Brain microvascular endothelial cell (primary cell): ENCODE results near the gene TFDP3.

ENCODE experiments used
- DNase-seq: peaks from one replicate; pipeline ENCODE4 v3.0.0-alpha.2; 2020
- H3K27ac ChIP-seq: fragments of 250-450 bp; sonication (Bioruptor Pico); 2 replicates; pipeline ENCODE4 v1.5.1; 2020; ENCODE audit warnings: mild to moderate bottlenecking, moderate library complexity
- H3K27me3 ChIP-seq: fragments of 250-450 bp; sonication (Bioruptor Pico); replicated peaks from 2 replicates; pipeline ENCODE4 v1.5.1; 2020; ENCODE audit warnings: mild to moderate bottlenecking
- H3K36me3 ChIP-seq: fragments of 250-450 bp; sonication (Bioruptor Pico); replicated peaks from 2 replicates; pipeline ENCODE4 v1.5.1; 2020; ENCODE audit warnings: mild to moderate bottlenecking
- H3K4me3 ChIP-seq: 2 replicates; pipeline ENCODE4 v1.5.1; 2011; ENCODE audit warnings: low read depth, mild to moderate bottlenecking, control low read depth, low read length, moderate library complexity
- in situ Hi-C: cut with HindIII; loops from 2 replicates; pipeline ENCODE4 v1.10.0; 2017; ENCODE audit warnings: low sequenced_read_pairs, low pct_ligation_motif_present
- TF ChIP-seq, protein P1 (sequence below): IDR thresholded peaks from 2 replicates; pipeline ENCODE4 v1.5.1; 2011; ENCODE audit warnings: low read depth, mild to moderate bottlenecking, moderate library complexity, low read length, control low read depth, inconsistent platforms; ENCODE audit errors: missing control alignments

TFDP3 gene

DNA sequence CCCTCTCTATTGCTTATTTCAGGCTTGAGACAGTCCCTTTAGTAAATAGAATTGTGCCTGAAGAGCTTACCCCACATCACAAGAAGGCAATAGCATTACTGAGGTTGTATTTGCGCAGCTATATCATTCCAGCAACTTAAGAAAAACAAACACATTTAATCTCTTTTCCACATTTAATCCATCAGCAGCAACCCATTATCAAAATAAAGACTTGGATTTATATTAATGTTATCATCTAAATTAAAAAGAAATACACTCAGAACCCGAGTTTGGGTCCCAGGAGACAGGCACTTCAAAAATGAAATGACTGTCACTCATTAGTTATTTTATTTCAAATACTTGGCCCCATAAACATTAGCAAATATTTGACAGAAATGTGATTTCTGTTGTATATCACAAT is 10.4 kb downstream of the TFDP3 start:
- Histone ChIP-seq H3K27ac (no peak overlapping the region), H3K36me3 (no peaks in the 10 kb centered on the region), H3K27me3 (no peaks in the 10 kb centered on the region), H3K4me3 (no peak overlapping the region)
- TF ChIP-seq, protein P1, sequence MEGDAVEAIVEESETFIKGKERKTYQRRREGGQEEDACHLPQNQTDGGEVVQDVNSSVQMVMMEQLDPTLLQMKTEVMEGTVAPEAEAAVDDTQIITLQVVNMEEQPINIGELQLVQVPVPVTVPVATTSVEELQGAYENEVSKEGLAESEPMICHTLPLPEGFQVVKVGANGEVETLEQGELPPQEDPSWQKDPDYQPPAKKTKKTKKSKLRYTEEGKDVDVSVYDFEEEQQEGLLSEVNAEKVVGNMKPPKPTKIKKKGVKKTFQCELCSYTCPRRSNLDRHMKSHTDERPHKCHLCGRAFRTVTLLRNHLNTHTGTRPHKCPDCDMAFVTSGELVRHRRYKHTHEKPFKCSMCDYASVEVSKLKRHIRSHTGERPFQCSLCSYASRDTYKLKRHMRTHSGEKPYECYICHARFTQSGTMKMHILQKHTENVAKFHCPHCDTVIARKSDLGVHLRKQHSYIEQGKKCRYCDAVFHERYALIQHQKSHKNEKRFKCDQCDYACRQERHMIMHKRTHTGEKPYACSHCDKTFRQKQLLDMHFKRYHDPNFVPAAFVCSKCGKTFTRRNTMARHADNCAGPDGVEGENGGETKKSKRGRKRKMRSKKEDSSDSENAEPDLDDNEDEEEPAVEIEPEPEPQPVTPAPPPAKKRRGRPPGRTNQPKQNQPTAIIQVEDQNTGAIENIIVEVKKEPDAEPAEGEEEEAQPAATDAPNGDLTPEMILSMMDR = no peak
- DNase-seq = no peak
- in situ Hi-C loops = no loop called here

DNA sequence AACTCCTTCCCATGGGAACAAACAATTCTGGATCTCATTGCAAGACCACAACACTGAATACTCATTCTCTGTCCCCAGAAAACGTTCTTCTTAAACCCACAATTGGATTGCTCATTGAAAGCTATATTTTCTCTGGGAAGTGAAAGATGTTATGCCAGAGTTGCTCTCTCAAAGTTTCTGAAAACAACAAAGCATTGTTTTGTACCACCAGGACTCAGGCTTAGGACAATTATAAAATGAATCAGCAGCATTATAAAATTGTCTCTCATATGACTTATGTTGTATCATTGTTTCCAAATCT is 26.5 kb downstream of the TFDP3 start:
- in situ Hi-C loops = no loop called here
- TF ChIP-seq, protein P1 = no peak
- Histone ChIP-seq H3K27ac (no peak overlapping the region), H3K27me3 (no peaks in the 10 kb centered on the region), H3K4me3 (no peak overlapping the region), H3K36me3 (no peaks in the 10 kb centered on the region)
- no peak for DNase-seq

GRCh38 chrX:133190877-133191738 is 27.0 kb downstream of the TFDP3 start:
- in situ Hi-C loops = no loop called here
- H3K27ac ChIP-seq = no peak overlapping the region

DNA sequence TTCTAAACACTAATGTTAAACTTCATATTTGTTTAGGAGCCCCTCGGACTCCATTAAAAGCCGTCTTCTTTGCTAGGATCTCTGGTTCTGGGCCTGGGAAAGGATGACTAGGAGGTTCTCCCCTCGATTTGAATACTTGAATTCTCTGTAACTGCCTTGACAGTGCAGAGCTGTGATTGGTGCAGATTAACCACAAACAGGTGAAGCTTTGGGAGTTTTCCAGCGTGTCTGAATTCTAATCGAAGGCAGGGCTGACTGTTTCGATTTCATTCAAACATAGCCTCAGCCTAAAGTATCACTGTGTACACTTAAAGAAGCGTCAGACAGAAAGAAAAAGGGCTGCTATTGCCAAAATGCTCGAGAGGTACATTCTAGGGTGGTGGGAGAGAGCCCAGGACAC is 29.0 kb downstream of the TFDP3 start:
- Histone ChIP-seq H3K4me3 (no peak overlapping the region), H3K27ac (no peak overlapping the region), H3K36me3 (no peaks in the 10 kb centered on the region), H3K27me3 (no peaks in the 10 kb centered on the region)
- DNase-seq = no peak
- TF ChIP-seq, protein P1 = no peak
- in situ Hi-C loops = no loop called here

More at GRCh38 chrX:133190877-133191738, 27.0 kb downstream of the TFDP3 start:
- TF ChIP-seq, protein P1 = no peak
- H3K27me3 ChIP-seq = no peaks in the 10 kb centered on the region
- no peaks in the 10 kb centered on the region for H3K36me3 ChIP-seq
- no peak overlapping the region for H3K4me3 ChIP-seq
- DNase-seq = no peak

DNA sequence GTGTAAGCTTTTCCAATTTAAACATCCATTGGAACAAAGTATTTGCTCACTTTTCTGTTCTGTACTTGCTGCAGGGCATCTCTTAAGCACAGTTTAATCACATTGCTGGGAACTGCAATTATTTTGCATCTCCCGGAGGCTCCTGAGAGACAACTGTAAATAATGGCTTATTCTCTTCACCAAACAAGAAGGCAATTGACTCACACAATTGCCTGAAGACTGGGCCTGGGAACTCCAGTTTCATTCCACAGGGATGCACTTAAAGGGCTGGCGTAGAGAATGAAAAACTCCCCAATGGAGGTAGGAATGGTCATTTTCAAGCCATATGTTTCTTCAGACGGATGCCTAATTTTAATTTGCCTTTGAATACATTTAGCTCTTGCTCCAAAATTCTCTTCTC is 29.5 kb downstream of the TFDP3 start:
- TF ChIP-seq, protein P1 = no peak
- in situ Hi-C loops = no loop called here

DNA sequence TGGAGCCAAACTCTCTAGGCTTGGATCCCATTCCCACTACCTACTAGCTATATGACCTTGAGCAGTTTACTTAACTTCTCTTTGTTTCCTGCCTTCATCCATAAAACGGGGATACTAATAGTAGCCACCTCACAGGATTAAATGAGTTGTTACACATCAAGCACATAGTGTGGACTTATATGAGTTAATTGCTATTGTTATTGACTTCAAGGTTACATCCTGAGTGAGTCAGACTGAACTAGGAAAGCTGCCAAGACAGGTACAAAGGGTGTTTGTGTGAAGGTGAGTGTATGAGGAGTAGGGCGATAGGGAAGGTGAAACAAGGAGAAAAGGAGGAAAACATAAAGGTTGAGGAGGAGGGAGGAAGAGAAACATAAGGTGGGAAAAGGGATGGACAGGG is 32.2 kb downstream of the TFDP3 start:
- in situ Hi-C loops = no loop called here
- TF ChIP-seq, protein P1 = no peak
- Histone ChIP-seq H3K4me3 (no peak overlapping the region), H3K36me3 (no peaks in the 10 kb centered on the region), H3K27me3 (no peaks in the 10 kb centered on the region), H3K27ac (no peak overlapping the region)
- DNase-seq = no peak

More for the DNA sequence above, 29.5 kb downstream of the TFDP3 start:
- DNase-seq = no peak
- Histone ChIP-seq H3K36me3 (no peaks in the 10 kb centered on the region), H3K27ac (no peak overlapping the region), H3K27me3 (no peaks in the 10 kb centered on the region), H3K4me3 (no peak overlapping the region)
